HG03442 (cell line): ENCODE results near the gene TOP3B.
"Not testable (repeated sequence)": the region's sequence is repeated elsewhere in the genome, so short reads cannot be mapped to it uniquely, and the experiment has no call there.

ENCODE experiments used
- ATAC-seq: cut with Tn5 transposase; IDR thresholded peaks from one replicate; pipeline ENCODE4 v1.9.1; 2021; ENCODE audit warnings: mild to moderate bottlenecking, moderate library complexity; ENCODE audit not compliant: unreplicated experiment

Gene TOP3B

DNA sequence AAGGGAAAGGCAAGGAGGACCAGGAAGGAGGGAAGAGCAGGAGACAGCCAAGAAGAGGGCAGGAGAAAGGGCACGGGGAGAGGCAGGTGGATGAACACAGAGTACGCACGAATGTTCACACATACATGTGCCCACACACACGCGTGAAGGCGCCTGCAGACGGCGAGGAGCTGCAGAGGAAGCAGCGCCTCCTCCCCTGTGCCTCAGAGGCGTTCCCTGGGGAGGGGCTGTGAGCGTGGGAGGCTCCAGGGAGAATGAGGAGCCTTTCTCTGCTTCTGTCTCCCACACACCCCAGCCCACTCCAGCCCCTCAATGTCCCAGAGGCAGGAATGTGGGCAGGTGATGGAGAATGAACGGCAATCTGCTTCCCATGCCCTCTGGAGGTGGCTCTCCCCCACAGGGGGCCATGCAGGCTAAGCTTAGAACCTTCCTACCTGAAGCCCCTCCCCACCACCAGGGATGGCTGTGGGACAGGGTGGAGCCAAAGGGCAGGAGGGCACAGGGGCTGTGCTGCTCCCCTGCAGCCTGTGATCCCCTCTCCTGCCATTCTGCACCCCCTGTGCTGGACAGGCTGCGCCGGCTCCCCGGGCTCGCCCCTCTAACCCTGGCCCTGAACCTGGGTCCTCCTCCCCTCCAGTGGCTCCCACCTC lies 55.3 kb downstream of the TOP3B start:
- no peak for ATAC-seq

DNA sequence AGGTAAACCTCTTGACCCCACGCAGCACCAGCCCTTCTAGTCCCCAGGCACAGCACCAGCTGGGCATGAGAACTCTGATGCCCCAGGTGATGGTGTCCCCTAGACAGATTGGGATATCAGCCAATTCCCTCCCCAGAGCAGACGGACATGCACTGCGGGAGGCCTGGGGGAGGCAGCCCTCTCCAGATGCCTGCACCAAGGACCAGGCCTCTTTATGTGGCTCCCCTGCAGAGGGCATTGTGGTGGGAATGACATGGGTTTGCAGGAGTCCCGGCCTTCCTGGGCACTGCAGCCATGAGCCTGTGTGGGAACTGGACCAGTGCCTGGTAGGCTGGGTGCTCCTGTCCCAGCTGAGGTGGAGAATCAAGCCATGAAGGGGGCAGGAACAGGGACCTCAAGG lies 55.9 kb downstream of the TOP3B start:
- ATAC-seq: no peak

DNA sequence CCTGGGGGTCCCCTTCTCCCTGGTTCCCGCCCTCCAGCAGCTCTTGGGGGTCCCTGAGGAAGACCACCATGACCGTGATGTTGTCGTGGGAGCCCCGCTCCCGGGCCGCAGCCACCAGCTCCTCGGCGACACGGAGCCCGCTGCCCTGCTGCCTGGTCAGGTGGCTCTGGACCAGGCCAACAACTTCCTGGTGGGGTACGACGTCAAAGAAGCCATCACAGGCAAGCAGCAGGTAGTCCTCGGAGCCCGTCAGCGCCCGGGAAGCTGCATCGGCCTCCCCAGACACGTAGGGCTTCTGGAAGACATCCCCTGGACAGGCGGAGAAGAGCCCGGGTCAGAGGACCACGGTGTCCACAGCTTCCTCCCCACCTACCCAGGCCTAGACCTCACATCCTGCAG lies 59.4 kb downstream of the TOP3B start:
- no peak for ATAC-seq

DNA sequence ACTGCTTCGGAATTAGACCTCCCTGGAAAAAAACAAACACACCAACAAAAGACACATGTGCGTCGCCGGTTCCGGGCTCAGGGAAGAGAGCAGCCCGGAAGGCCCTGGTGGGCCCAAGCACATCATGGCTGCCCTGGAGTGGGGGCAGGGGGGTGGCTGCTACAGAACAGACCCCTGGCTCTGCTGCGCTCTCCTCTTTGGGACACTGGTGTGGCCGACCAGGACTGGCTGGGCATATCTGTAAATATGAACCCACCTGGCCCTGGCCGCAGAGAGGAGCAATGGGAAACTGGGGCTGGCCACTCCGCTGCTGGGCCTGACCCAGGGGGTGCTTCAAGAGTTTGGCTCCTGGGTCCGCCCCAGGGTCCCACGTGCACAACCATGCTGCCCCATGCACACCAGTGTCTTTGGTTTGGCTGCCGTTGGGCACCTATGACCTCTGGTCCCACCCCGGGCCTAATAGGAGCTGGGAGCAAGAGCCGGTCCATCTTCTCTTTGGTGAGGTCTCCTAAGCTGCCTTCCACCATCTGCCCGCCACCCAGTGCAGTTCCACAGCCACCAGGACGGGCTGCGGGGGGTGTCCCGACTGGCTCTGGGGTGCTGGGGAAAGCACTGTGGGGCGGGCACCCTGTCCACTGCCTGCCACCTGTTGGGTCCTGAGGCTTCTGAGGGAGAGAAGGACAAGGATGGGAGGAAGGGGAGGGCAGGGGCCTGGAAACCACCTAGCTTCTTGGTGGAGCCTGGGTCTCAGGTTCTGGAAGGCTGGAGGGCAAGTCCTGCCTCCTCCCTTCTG lies 60.0 kb downstream of the TOP3B start:
- no peak for ATAC-seq

DNA sequence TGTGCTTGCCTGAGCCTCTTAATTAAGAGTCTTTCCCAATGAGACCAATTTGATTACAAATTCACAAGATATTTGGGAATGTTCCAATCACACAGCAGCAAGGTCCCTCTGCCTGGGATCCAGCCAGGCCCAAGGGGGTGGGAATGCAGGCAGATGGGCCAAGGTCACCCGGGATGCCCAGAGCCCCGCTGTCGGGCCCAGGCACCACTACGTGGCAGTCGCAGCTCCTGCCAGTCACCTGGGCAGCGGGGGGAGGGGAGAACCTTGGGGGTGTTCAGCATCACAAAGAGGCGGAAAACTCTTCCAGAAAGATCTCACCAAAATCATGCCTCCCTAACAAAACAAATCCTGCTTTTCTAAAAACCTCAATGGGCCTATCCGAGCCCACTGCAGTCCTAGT lies 60.9 kb downstream of the TOP3B start:
- no peak for ATAC-seq

DNA sequence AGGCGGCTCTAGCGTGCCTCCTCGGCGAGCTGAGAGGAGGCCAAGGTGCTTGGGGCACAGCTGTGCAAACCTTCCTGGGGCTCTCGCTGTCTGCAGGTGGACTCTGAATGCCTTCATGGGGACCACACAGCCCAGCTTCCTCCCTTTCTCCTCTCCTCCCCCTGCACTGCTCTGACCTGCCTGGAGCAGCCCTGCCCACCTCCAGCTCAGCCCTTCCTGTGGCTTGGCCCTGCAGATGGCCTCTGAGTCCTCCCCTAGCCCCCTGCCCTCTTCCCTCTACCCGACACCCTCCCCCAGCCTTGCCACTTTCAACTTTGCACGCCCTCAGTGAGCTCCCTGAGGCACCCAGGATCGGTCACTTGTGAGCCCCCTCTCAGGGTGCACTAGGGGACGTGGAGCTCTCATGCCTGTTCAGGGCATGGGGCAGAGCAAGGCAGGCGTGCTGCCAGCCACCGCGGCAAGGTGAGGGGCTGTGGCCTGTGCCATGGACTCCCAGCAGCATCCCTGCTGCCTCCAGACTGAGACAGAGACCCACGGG lies 61.3 kb downstream of the TOP3B start:
- no peak for ATAC-seq

DNA sequence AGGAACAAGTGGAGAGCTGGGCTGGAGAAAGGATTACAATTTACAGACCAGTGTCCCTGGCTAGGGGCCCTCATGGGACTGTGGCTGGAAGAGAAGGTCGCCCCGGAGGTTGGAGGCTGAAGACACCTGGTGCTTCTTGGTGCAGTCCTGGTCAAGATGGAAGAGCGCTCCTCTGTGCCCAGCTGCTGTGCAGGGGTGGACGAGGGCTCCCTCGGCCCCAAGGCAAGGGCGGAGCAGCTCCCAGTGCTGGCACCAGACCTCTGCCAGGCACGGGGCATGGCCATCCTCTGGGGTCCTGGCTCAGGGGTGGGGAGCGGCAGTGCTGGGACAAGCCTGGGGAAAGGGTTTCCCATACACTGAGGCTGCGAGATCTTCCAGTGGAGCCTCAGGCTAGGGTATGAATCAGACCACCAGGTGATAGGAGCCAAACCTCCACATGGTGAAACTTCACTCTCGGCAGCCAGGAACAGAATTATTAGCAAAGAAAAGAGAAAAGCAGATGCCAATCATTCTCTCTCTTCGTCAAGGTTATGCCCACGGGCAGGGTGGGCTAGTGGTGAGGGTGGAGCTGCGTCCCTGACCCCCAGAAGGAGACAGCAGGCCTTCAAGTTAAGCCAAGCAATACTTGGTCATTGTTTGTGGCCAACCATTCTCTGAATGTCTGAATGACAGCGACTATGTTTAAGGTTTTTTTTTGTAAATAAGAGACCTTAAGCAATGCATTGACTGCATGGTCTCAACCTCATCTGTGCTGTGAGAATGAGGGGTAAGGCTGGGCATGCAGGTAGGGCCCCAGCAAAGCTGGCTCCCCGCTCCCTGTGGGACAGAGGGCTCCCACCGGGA lies 62.0 kb downstream of the TOP3B start:
- no peak for ATAC-seq

DNA sequence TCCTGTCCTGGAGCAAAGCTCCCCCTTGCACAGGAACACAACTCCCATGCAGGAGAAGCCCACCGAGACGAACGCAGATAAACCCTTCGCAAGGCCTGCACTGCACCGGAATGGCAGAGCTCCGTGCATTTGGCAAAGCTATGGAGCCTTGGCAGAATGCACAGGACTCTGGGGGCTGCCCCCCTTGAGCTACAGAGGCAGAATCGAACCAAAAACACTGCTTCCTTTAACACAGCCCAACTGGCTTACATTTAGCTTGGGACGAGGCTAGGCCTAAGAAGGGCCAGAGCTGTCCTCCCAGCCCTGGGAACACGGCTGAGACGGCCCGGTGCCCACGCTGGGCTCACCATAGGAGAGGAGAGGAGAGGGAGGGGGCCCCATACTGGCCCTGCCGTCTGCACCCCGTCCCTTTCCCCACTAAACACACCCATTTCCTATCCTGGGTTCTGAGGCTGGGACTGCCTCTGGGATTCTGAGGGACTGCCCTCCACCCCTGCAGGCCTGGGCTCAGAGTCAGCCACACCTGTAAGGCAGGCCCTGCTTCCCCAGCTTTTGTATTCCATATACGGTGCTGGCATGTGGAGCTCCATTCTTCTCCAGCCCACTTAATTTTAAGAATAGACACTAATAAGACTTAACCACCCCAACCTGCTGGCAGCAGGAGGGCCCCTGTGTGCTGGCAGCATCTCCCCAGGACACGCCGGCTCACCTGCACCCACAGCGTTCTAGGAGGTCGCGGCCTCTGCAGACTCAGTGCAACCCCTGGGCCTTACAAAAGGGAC lies 62.9 kb downstream of the TOP3B start:
- ATAC-seq: no peak

DNA sequence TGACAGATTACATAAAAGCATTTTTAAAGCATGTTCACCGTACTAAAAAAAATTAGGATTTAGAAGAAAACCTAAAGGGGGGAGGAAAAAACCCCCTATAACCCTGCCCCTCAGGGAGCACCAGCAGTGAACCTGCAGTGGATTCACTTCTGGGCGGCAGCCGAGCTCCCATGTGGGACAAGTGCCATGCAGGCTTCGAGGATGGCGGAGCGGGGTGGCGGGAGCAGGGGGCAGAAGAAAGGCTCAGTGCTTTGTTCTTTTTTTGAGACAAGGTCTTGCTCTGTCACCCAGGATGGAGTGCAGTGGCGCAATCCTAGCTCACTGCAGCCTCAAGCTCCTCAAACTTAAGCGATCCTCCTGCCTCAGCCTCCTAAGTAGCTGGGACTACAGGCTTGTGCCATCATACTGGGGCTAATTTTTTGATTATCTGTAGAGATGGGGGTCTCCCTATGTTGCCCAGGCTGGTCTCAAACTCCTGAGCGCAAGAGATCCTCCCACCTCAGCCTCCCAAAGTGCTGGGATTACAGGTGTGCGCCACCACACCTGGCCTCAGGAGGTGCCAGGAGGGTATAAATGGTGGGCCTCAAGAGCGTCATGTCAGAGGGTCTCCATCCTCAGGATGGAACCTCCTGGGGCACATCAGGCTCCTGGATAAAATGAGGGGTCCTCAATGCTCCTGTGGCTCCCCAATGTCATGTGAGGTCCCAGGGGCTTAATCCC lies 64.0 kb downstream of the TOP3B start:
- no peak for ATAC-seq

DNA sequence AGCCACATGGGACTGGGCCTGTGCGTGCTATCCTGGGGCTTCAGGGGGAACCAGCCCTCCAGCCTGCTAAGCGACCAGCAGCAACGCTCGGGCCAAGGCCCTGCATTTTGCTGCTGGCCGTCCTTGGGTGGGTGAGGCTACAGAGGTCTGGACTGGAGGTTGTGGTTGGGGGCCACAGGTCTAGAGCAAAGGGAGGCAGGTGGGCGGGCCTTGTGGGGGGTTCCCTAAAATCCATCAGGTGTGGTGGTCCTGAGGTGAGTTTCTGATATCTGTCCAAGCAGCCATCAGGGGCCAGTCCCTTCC lies 64.7 kb downstream of the TOP3B start:
- ATAC-seq: no peak

DNA sequence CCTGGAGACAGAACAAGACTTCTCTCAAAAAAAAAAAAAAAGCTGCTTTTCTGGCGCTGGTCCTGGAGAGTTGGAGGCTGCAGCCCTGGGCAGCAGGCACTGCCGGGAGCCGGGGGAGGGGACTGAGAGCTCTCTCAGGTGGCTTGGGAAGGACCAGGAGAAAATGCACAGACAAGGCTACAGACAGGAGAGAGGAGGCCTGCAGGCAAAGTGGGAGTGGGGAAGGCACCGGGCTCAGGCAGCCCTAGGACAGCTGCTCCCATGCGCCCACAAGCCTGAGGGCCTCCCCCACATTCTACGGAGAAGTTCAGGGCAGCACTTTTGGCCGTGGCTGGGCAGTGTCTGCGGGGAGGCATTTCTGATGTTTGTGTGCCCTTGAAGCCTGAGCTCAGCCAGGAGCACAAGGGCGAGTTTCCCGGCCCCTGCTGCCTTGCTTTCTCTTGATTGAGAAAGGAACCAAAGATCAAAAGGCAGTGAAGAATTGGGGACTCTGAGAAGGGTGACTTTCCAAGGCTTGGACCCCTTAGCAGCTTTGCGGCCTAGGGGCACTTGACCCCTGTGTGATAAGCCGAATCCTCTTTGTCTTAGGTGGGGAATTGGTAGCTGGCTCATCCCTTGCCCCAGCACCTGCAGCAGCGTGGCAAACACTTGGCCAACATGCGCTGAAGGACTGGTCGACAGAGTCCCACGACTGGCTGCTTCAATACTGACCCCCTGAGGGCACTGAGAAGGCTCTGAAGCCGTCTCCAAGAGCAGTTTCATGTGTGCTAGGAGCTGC lies 65.2 kb downstream of the TOP3B start:
- ATAC-seq: no peak

DNA sequence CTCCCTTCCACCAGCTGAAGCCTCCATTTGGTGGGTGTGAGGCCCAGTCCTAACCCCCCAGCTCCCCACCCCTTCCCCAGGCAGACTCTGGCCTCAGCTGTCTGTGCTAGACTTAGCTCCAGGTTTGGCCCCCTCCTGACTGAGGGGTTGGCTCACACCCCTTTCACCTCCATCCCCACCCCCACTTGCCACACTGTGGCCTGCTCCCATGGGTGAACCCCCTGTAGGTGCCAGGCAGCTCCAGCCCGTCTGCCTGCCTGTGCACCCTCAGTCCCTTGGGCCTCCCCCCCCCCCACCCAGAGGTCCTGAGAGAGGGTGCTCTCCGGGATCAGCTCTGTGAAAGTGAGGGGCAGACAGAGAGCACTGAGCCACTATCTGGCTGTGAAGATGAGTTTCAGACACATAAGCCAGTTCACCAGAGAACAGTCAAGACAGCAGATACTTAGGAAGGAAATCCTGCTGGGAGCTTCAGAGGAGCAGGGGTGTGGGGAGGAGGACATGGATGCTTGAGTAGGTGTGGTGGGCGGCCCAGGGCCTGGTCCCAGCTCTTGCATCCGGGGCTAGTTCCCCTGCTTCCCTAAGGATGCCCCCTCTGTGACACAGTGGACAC lies 66.2 kb downstream of the TOP3B start:
- no peak for ATAC-seq

DNA sequence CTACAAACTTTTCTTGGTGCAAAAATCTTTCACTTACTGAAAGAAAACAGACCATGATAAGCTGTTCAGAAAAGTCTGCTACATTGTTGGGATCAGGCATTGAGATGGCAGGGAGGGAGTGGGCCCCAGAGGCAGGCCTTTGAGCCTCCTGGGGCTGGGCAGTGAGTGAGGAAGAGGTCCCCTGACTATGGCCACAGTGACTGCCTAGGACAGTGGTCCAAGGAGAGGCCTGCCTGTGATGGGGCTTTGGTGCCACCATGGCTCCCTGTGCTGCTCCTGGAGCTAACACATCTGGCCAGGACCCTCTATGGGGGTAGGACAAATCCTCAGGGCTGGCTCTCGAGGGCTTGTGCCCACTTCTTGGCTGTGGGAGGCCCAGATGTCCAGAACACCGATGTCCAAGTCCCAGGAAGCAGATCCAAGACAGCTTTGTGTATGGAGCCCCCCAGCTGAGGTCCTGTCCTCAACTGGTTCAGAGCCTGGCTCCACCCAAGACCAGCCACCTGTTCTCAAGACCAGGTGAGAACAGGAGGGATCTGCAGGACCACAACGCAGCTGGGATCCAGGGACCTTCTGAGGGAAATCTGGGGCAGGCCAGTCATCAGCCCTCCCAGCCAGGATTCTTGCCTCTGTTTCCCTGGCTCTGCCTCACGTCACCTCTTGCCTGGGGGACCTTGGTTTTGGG lies 66.8 kb downstream of the TOP3B start:
- no peak for ATAC-seq

DNA sequence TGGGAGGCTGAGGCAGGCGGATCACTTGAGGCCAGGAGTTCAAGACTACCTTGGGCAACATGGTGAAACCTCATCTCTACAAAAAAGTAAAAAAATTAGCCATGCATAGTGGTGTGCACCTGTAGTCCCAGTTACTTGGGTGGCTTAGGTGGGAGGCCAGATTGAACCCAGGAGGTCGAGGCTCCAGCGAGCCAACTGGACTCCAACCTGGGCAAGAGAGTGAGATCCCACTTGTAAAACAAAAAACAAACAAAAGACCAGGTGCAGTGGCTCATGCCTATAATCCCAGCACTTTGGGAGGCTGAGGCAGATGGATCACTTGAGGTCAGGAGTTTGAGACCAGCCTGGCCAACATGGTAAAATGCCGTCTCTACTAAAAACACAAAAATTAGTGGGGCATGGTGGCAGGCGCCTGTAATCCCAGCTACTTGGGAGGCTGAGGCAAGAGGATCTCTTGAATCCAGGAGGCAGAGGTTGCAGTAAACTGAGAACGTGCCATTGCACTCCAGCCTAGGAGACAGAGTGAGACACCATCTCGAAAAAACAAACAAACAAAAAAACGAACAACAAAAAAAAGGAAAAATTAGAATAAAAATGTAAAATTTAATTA lies 68.4 kb downstream of the TOP3B start:
- ATAC-seq: not testable (repeated sequence)

DNA sequence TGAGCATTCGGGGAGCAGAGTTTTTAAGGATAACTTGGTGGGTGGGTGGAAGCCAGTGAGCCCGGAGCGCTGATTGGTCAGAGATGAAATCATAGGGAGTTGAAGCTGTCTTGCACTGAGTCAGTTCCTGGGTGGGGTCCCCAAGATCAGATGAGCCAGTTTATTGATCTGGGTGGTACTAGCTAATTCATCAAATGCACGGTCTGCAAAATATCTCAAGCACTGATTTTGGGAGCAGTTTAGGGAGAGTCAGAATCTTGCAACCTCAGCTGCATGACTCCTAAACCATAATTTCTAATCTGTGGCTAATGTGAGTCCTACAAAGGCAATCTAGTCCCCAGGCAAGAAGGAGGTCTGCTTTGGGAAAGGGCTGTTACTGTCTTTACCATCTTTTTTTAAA lies 72.2 kb downstream of the TOP3B start:
- not testable (repeated sequence) for ATAC-seq

DNA sequence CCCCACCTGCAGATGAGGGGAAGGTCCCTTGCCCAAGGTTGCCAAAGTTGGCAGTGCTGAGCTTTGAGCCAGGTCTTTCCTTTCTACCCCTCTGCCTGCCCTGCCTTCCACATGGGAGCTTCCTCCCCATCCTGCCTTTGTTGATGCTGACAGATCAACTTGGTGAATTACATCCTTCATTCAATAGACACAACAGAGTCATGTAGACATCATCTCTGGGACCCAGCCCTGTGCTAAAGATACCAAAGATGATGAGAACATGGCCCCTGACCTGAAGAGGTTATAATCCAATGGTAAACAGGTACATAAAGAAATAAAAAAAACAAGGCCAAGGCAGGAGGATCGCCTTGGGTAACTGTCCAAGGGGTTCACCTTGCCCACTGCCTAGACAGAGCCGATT lies 72.7 kb downstream of the TOP3B start:
- no peak for ATAC-seq

DNA sequence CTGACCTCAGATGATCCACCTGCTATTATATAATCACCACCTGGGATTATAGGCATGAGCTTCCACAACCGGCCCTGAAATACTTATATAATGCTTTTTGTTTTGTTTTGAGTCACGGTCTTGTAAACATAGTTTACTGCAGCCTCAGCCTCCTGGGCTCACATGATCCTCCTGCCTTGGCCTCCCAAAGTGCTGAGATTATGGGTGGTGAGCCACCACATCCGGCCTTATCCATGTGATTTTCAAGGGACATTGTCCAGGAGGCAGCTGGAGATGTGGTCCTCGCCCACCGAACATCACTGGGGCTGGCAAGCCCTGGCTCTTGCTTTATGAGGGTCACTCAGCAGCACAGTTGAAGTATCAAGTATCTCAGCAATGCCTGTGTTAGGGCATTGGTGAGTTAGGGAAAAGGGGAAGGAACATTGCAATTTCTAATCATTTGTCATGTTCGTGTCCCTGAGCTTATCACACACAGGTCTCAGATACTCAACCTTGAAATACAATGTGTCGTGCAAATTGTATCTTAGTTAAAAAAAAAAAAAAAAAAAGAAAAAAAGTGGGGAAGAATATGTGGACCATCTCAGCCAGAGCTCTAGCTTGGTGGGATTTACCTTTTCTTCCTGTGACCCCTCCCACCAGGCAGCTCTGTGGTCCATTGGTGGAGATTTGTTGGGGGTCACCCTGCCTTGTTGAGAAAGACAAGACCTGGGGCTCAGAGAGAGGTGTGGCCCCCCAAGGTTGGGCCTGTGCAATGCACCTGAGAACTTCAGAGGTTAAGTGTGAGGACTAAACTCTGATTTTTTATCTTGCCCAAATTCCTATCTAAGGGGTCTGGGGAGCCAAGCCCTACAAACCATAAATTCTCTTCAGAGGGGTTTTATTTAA lies 74.7 kb downstream of the TOP3B start:
- ATAC-seq: no peak
